ENCODE data around the gene KCNN1. TPM values are rescaled to one million over a fixed set of nuclear protein-coding genes. Genes with fewer than 3 reads are reported as not detected.

The KCNN1 gene
- total and polyA plus RNA-seq, 8 donors, result 0.23 to 0.46 TPM; not detected in 6

DNA sequence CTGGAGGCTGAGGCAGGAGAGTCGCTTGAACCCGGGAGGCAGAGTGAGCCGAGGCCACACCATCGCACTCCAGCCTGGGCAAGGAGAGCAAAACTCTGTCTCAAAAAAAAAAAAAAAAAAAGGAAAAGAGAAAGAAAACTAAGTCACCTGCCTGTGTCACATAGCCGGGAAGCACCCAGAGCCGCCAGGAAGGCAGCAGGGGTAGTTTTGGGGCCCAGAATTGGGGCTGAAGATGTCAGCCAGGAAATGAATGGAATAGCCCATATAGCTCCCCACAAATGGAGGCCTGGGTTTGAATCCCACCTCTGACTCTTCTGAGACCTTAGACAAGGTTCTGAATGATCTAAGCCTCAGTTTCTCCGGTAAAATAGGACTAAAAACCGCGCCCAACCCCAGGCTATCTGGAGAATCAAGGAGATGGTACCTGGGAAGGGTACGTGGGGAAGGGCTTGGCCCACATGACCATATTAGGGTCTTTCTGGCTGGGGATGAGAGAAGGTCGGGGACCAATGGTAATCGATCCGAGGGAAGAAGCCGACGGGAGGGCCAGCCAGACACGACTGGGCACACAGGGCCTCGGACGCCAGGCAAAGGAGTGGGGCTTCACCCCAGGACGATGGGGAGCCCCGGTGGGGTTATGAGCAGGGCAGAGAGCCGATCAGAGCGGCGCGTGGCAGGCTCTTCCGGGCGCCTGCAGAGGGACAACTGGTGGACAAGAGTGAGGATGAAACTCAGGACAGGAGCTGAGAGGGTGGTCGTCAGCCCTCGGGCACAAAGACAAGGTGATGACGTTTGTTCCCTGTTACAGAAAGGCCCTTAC lies 19.7 kb upstream of the KCNN1 start:
- peaks cover 26 to 42% (median 38%) of the 10 kb centered on the region in 3 donors for H3K27me3 ChIP-seq
- H3K27ac ChIP-seq, result peak overlapping the region; percentile 51 to 79 (median 71)
- TF ChIP-seq POLR2AphosphoS5 (IDR thresholded peaks at IDR 0.05), result no peak
- no peak for DNase-seq
- intact Hi-C loops (cut with DNase I; ENCODE audit: low total_unique reads), result no loop called here
- H3K4me1 ChIP-seq, result peaks cover 32 to 61% (median 55%) of the 10 kb centered on the region in 4 donors
- peaks cover 5 to 21% (median 20%) of the 10 kb centered on the region in 4 donors for H3K36me3 ChIP-seq
- WGBS, 5 donors, result 15 to 18% (median 16%) methylated on average over 29 of the region's 29 CpGs
- H3K9me3 ChIP-seq, result no peaks in the 10 kb centered on the region
- H3K4me3 ChIP-seq, result peak overlapping the region; percentile 71 to 85 (median 84)

GRCh38 chr19:17947815-17948513 lies 18.9 kb upstream of the KCNN1 start:
- Histone ChIP-seq H3K36me3 (peaks cover under 1 to 13% (median 12%) of the 10 kb centered on the region in 4 donors), H3K4me3 (peak overlapping the region; percentile 71 to 85 (median 84)), H3K9me3 (no peaks in the 10 kb centered on the region), H3K4me1 (peaks cover 37 to 69% (median 63%) of the 10 kb centered on the region in 4 donors), H3K27me3 (peaks cover 34 to 50% (median 46%) of the 10 kb centered on the region in 3 donors), H3K27ac (peak overlapping the region in 4 of 5 donors; percentile 50 to 79 (median 74))
- intact Hi-C loops (cut with DNase I; ENCODE audit: low total_unique reads), result no loop called here
- WGBS, 5 donors, result 0 to 1% (median 0%) methylated on average over 21 to 92 of the region's 92 CpGs
- peak; percentile 90 to 98 for DNase-seq
- TF ChIP-seq CTCF (IDR thresholded peaks at IDR 0.05) (no peak), POLR2AphosphoS5 (IDR thresholded peaks at IDR 0.05) (peak in 2 of 3 donors; percentile 26 to 65)

- H3K27ac ChIP-seq, result peak overlapping the region in 2 of 5 donors; percentile 78 to 79
- no peak for DNase-seq
- peaks cover 37 to 69% (median 63%) of the 10 kb centered on the region in 4 donors for H3K4me1 ChIP-seq
- H3K27me3 ChIP-seq, result peaks cover 36 to 55% (median 51%) of the 10 kb centered on the region in 3 donors
- 1 to 2% (median 1%) methylated on average over 5 to 16 of the region's 16 CpGs for WGBS, 5 donors
- intact Hi-C loops (cut with DNase I; ENCODE audit: low total_unique reads), result no loop called here
- H3K36me3 ChIP-seq, result peaks cover 0 to 8% (median 7%) of the 10 kb centered on the region in 4 donors
- TF ChIP-seq POLR2A (IDR thresholded peaks at IDR 0.05) (no peak), POLR2AphosphoS5 (IDR thresholded peaks at IDR 0.05) (no peak), CTCF (IDR thresholded peaks at IDR 0.05) (no peak), EP300 (IDR thresholded peaks at IDR 0.05) (no peak)
- H3K4me3 ChIP-seq, result peak overlapping the region; percentile 71 to 85 (median 84)
- no peaks in the 10 kb centered on the region for H3K9me3 ChIP-seq
Measured at GRCh38 chr19:17948514-17948900, 18.4 kb upstream of the KCNN1 start.

- TF ChIP-seq POLR2AphosphoS5 (IDR thresholded peaks at IDR 0.05) (no peak), POLR2A (IDR thresholded peaks at IDR 0.05) (no peak), CTCF (IDR thresholded peaks at IDR 0.05) (no peak), EP300 (IDR thresholded peaks at IDR 0.05) (no peak)
- Histone ChIP-seq H3K36me3 (peaks cover 0 to under 1% (median 0%) of the 10 kb centered on the region in 4 donors), H3K27ac (no peak overlapping the region), H3K27me3 (peaks cover 36 to 62% (median 58%) of the 10 kb centered on the region in 3 donors), H3K4me1 (peaks cover 37 to 64% (median 62%) of the 10 kb centered on the region in 4 donors), H3K9me3 (no peaks in the 10 kb centered on the region), H3K4me3 (peak overlapping the region in 2 of 4 donors; percentile 71 to 83)
- intact Hi-C loops (cut with DNase I; ENCODE audit: low total_unique reads), result no loop called here
- peak in 1 of 2 donors; percentile 56 for DNase-seq
- 22 to 27% (median 25%) methylated on average over 43 to 49 of the region's 49 CpGs for WGBS, 5 donors
Measured at GRCh38 chr19:17948931-17949930, 17.7 kb upstream of the KCNN1 start.
